ENCODE results near the gene CERS1. TPM values are rescaled to one million over a fixed set of nuclear protein-coding genes. Genes with fewer than 3 reads are reported as not detected.

Gene CERS1
- total RNA-seq, 2 experiments from 2014 or later, result not detected

- no peaks in the 10 kb centered on the region for H3K9me3 Mint-ChIP-seq
- DNase-seq (no peak), ATAC-seq (ENCODE audit: poor library complexity) (no peak)
- intact Hi-C loops (cut with DNase I, micrococcal nuclease), result no loop called here
- Histone ChIP-seq H3K9me3 (ENCODE audit: control insufficient read depth in 1 of 2, insufficient read depth in 1 of 2, low read length in 2 of 2) (no peaks in the 10 kb centered on the region), H3K27me3 (ENCODE audit: control insufficient read depth in 1 of 2, insufficient read depth in 2 of 2, low read length in 2 of 2) (no peaks in the 10 kb centered on the region), H3K4me3 (ENCODE audit: low read length) (no peak overlapping the region), H3K36me3 (ENCODE audit: insufficient read depth, low read length) (peaks cover 99% of the 10 kb centered on the region), H3K4me1 (ENCODE audit: insufficient read depth, low read length) (peaks cover 1% of the 10 kb centered on the region), H3K27ac (ENCODE audit: low read depth in 1 of 2, low read length in 2 of 2) (no peak overlapping the region)
- no peaks in the 10 kb centered on the region for H3K27me3 Mint-ChIP-seq
- peaks cover 95% of the 10 kb centered on the region for H3K36me3 Mint-ChIP-seq (ENCODE audit: low read depth)
- H3K4me1 Mint-ChIP-seq (ENCODE audit: low read depth), result no peaks in the 10 kb centered on the region
- ChIA-PET POLR2A (no interaction called here), CTCF (interaction anchor here (1.2 to 1.4 kb wide), 2 partner anchors 8 to 11 kb away, joined by 3 read pairs; no protein-coding TSS in a partner anchor)
- H3K4me3 Mint-ChIP-seq, result no peak overlapping the region
- H3K27ac Mint-ChIP-seq, result no peak overlapping the region
- TF ChIP-seq CTCF (IDR thresholded peaks at IDR 0.05), result no peak
Measured at GRCh38 chr19:18854982-18855381, 41.0 kb downstream of the CERS1 start.

GRCh38 chr19:18853755-18854427, 42.1 kb downstream of the CERS1 start:
- Histone ChIP-seq H3K9me3 (ENCODE audit: control insufficient read depth in 1 of 2, insufficient read depth in 1 of 2, low read length in 2 of 2) (no peaks in the 10 kb centered on the region), H3K4me3 (ENCODE audit: low read length) (no peak overlapping the region), H3K4me1 (ENCODE audit: insufficient read depth, low read length) (peaks cover 12% of the 10 kb centered on the region), H3K27me3 (ENCODE audit: control insufficient read depth in 1 of 2, insufficient read depth in 2 of 2, low read length in 2 of 2) (no peaks in the 10 kb centered on the region), H3K27ac (ENCODE audit: low read depth in 1 of 2, low read length in 2 of 2) (no peak overlapping the region), H3K36me3 (ENCODE audit: insufficient read depth, low read length) (peaks cover 98% of the 10 kb centered on the region)
- H3K4me1 Mint-ChIP-seq (ENCODE audit: low read depth), result peaks cover 4% of the 10 kb centered on the region
- ChIA-PET CTCF (no interaction called here), POLR2A (no interaction called here)
- no peaks in the 10 kb centered on the region for H3K9me3 Mint-ChIP-seq
- H3K27ac Mint-ChIP-seq, result no peak overlapping the region
- H3K4me3 Mint-ChIP-seq, result no peak overlapping the region
- H3K36me3 Mint-ChIP-seq (ENCODE audit: low read depth), result peaks cover 99% of the 10 kb centered on the region
- no peak for TF ChIP-seq CTCF (IDR thresholded peaks at IDR 0.05)
- DNase-seq, result no peak
- intact Hi-C loops (cut with DNase I, micrococcal nuclease), result no loop called here
- no peak for ATAC-seq (ENCODE audit: poor library complexity)
- no peaks in the 10 kb centered on the region for H3K27me3 Mint-ChIP-seq

GRCh38 chr19:18852648-18853047, 43.3 kb downstream of the CERS1 start:
- Histone ChIP-seq H3K27ac (ENCODE audit: low read depth in 1 of 2, low read length in 2 of 2) (no peak overlapping the region), H3K27me3 (ENCODE audit: control insufficient read depth in 1 of 2, insufficient read depth in 2 of 2, low read length in 2 of 2) (no peaks in the 10 kb centered on the region), H3K4me3 (ENCODE audit: low read length) (no peak overlapping the region), H3K9me3 (ENCODE audit: control insufficient read depth in 1 of 2, insufficient read depth in 1 of 2, low read length in 2 of 2) (no peaks in the 10 kb centered on the region), H3K36me3 (ENCODE audit: insufficient read depth, low read length) (peaks cover 98% of the 10 kb centered on the region), H3K4me1 (ENCODE audit: insufficient read depth, low read length) (peaks cover 20% of the 10 kb centered on the region)
- CTCF ChIA-PET, result no interaction called here
- Mint-ChIP-seq H3K9me3 (no peaks in the 10 kb centered on the region), H3K4me1 (ENCODE audit: low read depth) (peaks cover 11% of the 10 kb centered on the region), H3K27me3 (no peaks in the 10 kb centered on the region), H3K36me3 (ENCODE audit: low read depth) (peaks cover 100% of the 10 kb centered on the region), H3K27ac (no peak overlapping the region), H3K4me3 (no peak overlapping the region)
- no peak for ATAC-seq (ENCODE audit: poor library complexity)
- intact Hi-C loops (cut with DNase I, micrococcal nuclease), result no loop called here
- no peak for DNase-seq
- TF ChIP-seq CTCF (IDR thresholded peaks at IDR 0.05), result no peak
- POLR2A ChIA-PET, result no interaction called here

Measured in CD4-positive, alpha-beta T cell (primary cell).